ENCODE data around the gene IRF2.
A peak's percentile ranks its signal among the peaks of the same experiment; 100 is the strongest.

Gene IRF2

DNA sequence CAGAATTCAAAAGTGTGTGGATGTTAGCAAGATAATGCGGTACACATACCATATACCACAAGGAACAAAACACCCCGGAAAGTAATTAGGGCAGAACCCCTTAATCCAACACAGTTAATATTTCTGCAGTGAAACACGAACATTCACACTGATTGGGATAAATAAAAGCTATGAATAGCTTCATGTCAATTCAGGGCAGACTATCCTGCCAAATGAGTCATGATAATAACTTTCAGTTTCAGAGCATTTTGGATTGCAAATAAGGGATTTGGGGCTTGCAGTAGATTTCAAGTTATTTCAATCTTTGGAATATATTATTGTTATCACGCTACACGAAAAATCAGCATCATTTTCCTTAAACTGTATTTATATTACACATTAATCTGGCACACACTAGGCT is 24.3 kb downstream of the IRF2 start:
- DNase-seq = no peak

GRCh38 chr4:184448821-184449220 is 25.5 kb downstream of the IRF2 start:
- DNase-seq = peak; percentile 60

GRCh38 chr4:184448141-184448540 is 26.2 kb downstream of the IRF2 start:
- DNase-seq = no peak

GRCh38 chr4:184447664-184448063 is 26.7 kb downstream of the IRF2 start:
- no peak for DNase-seq

DNA sequence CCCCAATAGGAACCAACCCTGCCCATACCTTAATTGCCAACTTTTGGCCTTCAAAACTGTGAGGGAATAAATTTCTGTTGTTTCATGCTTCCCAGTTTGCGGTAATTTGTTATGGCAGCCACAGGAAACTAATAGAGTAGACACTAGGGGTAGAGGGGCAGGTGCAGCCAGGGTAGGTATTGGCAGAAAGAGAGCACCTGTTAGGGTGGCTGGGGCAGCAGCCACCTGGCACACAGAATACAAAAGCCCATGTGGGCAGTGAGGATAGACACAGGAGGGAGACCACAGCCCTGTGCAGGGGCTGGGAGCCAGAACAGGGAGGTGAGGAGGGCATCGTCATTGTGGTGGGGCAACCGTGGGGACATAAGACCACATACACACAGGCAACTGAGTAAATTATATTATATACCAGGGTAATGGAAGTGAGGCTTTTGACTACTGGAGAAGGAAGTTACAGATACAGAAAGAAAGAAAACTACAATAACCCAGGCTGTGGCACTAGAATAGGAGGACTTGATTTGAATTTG is 28.2 kb downstream of the IRF2 start:
- DNase-seq = no peak

DNA sequence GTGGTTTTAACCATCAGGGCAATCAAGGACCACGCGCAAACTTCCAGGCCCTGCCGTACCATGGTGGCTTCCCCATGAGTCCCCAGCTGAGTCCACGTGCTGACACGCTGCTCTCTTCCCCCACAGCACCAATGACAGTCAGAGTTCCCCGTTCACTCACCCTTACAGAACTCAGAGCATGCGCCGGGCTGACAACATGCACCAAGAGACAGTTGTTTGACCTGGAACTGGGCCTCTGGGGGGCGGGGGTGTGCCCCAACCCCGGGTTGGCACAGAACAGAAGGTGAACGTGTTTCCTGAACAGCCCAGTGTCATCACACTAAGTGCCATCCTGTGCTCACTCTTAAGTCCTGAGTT is 29.4 kb downstream of the IRF2 start:
- peak; percentile 67 for DNase-seq

DNA sequence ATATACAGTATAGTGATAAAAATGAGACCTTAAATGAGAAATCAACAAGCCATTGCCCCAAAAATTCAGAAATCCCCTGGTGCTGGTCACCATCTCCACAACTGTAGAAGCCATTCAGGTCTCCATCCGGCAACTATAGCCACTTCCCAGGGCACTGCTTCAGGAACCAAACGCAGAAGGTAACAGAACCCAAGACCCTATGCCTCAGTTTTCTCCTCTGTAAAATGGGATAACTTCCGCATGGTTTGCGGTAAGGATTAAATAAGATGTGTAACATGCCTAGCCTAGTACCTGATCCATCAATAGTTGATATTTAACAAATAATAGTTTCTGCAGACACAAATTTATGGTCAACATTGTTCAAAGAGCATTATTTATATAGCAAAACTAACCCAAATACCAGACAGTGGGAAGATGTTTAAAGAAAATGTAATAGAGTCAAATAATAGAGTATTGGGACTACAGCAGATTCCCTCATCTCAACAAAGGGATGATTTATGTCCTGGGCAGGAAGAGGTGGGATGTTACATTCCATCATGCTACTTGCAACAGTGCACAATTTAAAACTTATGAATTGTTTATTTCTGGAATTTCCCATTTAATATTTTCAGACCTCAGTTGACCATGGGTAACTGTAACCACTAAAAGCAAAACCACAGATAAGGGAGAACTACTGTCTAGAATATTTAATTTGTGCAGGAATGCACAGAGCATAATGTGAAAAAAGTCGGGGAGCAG is 30.0 kb downstream of the IRF2 start:
- DNase-seq = no peak

DNA sequence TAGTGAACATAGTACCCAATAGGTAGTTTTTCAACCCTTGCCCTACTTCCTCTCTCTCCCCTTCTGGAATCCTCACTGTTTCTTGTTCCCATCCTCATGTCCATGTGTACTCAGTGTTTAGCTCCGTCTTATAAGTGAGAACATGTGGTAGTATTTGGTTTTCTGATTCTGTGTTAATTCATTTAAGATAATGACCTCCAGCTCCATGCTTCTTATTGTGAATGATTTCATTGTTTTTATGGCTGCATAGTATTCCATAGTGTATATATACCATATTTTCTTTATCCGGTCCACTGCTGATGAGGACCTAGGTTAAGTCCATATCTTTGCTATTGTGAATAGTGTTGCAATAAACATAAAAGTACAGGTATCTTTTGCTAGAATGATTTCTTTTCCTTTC is 31.0 kb downstream of the IRF2 start:
- DNase-seq = no peak

DNA sequence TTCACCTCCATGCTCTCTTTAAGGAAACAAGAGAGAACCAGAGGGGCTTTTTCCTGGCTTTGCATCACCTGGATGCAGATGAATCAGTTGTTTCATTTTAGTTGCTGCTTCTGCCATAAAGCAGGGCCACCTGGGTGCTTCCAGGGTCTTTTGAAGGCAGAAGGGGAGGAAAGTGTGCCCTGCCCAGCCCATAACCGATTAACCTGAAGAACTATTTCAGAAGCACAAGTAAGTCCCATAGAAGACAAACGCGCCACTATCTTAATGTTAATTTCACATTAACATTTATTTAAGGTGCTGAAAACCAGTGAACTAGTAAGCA is 32.1 kb downstream of the IRF2 start:
- DNase-seq = no peak

DNA sequence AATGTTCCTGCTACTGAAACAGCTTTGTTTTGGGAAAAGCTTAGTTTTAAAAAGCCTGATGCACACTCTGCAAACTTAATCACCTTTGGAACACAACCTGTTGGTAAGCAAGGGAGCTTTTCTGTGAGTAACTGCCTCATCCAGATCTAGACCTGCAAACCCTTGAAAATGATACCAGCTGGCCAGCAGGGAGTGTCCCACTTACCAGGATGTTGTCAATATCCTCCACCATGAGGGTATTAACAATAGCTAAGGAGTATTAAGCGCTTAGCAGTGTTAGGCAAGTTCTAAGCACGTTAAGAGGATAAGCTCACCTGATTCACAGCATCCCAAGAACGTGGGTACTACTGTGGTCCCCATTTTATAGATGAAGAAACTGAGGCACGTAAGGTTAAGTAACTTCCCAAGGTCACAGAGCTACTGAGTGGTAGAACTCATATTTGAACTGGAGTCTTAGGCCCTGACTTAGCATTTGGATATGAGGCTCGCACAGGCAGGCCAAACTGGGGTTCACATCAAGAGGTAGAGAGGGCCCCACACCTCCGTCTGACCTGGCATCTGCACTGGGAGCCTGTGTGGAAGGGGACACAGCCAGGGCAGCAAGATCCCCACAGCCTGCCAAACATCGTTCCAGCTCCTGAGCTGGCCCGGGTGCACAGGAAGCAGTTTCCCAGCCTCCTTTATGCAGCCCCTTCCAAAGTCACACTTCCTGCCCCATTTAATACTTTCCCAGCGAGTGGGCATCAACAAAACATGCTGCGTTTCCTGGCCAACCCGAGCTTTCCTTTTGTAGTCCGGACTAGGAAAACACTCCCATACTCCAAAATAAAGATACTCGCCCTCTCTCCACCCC is 32.7 kb downstream of the IRF2 start:
- no peak for DNase-seq

GRCh38 chr4:184440595-184441358 is 33.6 kb downstream of the IRF2 start:
- no peak for DNase-seq

DNA sequence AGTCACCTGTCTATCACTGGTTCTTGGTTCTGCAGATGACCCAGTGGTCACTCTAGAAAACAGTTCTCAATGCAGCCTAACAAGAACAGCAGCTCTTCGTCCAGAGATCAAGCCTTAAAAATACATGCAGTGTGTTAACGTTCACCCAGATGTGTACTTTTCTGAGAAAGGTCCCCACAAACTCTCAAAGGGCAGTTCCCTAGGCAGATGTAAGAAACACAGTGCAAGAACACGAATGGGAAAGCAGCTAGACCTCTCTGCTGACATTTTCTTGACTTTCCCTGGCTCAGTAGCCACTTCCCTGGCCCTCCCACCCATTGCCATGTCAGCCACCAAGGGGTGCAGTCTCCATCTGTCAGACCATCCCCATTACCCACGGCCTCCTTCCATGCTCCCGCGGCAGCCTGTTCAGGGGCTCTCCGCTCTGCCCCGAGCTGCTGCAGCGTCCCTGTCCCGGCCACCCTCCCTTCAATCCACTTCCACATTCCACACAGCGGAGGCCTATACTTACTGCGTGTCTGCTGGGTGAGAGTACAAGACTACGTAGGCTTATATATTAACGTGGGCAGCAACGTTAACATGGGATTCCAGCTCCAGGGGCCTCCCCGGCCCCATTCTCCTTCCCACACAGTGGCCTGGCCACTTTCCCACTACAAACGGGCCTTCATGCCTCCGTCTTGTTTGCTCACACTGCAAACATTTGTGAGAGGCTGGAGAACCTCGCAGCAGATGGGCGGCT is 34.3 kb downstream of the IRF2 start:
- no peak for DNase-seq

- no peak for DNase-seq
Measured at GRCh38 chr4:184439386-184439785, 35.0 kb downstream of the IRF2 start.

- DNase-seq = no peak
Measured at GRCh38 chr4:184438375-184438774, 36.0 kb downstream of the IRF2 start.

DNA sequence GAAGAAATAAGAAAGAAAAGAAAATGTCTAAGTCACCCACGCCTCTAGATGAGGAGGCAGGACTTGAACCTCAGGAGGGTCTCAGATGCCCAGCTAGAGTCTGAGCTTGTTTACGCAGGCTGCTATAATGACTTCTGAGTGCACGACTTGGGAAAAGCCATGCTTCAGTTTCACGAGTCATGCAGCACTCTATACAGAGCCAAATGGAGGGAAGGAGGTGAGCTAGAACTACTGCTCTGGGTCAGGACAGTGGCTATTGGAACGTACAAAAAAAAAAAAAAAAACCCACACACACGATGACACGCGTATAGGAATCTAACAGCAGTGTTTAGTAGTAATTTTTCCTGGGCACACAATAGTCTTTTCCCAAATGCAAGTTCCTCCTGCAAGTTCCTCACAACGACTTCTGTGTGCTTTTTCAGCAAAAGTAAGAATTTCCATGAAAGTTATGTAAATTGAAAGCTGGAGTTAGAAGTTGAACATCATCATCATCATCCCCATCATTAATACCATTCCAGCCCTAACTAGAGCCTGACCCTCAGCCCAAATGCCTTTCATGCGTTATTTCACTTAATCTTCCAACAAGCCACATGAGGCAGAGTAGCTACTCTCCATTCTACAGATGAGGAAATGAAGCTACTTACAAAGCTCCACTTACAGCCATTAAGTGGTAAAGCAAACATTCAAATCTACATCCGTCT is 36.6 kb downstream of the IRF2 start:
- DNase-seq = no peak

GRCh38 chr4:184434501-184435066 is 39.8 kb downstream of the IRF2 start:
- DNase-seq = no peak

GRCh38 chr4:184434021-184434420 is 40.3 kb downstream of the IRF2 start:
- no peak for DNase-seq

DNA sequence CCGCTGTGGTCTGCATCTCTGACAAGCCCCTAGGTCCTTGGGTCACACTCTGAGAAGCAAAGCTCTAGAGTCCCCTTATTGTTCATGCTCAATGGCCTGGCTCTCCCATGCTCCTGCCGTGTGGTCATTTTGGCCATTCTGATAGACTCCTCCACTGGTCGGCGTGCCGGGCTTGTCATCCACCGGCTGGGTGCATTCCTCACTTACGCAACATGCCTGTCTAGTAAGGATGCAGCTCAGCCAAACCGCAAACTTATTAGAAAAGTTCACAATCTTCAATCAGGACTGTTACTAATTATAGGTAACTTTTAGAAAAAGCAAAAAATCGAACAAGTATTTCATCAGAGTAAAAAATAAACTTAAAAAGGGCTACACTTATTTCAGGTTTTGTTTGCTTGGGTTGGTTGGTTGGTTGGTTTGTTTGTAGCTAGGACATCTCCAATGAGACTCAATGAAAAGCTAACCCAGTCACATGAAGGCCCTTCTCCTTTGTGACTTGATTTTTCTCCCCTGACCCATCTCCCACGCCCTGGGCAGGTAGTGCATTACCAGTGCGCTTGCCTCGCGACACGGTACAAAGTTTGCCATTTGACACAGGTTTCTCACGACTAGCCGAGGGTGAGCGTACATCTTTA is 41.0 kb downstream of the IRF2 start:
- no peak for DNase-seq

- no peak for DNase-seq
Measured at GRCh38 chr4:184432127-184432922, 42.0 kb downstream of the IRF2 start.

DNA sequence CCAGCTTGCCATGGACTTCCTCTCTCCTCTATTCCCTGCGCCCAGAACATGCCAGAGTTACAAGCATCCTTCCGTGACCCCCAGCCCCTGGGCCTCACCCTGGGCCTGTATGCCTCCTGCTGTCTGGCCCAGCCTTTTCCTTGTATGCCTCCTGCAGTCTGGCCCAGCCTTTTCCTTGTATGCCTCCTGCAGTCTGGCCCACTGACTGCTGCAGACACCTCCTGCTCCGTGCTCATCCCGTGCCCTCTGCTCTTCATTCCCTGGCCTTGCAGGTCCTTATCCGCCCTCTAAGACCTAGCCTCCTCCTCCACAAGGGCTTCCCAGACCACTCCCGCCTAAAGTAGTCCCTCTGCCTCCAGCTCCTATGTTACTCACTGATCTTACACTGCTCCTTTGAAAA is 44.2 kb downstream of the IRF2 start:
- no peak for DNase-seq

DNA sequence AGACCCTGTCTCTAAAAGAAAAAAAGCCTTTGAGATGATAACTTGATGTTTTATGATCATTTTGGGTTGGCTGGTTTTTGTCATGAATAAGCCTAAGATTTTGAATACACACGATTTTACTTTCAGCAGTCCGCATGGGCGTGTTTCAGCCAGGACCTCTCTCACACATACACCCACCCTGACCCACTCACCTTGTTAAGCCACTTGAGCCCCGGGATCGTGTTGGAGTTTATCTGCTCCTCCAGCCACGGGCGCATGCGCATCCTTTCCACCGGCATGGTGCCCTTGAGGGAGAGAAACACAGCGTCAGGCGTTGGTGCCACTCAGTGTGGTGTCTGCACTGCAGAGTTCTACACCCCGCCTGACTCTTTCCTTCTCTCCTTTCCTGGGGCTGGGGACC is 45.6 kb downstream of the IRF2 start:
- no peak for DNase-seq
